K562 (cell line): ENCODE results near the gene UBE2S. TPM values are rescaled to one million over a fixed set of nuclear protein-coding genes. Genes with fewer than 3 reads are reported as not detected.

ENCODE experiments used
- BRCA1 ChIP-seq, 2 experiments: fragments of 450-650 bp in 1 of 2; sonication (generic) in 1 of 2; formaldehyde crosslinking in 1 of 2; IDR thresholded peaks; 2 replicates each; pipeline versions ENCODE4 v1.5.0 to v1.6.1; 2017 to 2020; ENCODE audit warnings: mild to moderate bottlenecking in 1 of 2, missing genetic modification reagents in 1 of 2
- CCAR2 ChIP-seq: fragments of 200-400 bp; formaldehyde crosslinking; IDR thresholded peaks from 2 replicates; pipeline ENCODE4 v1.6.1; 2017; ENCODE audit warnings: mild to moderate bottlenecking, low read depth, low read length
- CHD1 ChIP-seq: fragments of 200-600 bp; sonication (generic); IDR thresholded peaks from one replicate; pipeline ENCODE4 v1.6.1; 2012; ENCODE audit warnings: mild to moderate bottlenecking, moderate library complexity, low read length, inconsistent platforms
- DMBX1 ChIP-seq: fragments of 250-450 bp; sonication (Bioruptor Pico); IDR thresholded peaks from 2 replicates; pipeline ENCODE4 v1.8.0; 2022; ENCODE audit warnings: inconsistent platforms, mild to moderate bottlenecking, moderate library complexity, borderline replicate concordance
- DNMT1 ChIP-seq: fragments of 450-650 bp; IDR thresholded peaks from 2 replicates; pipeline ENCODE4 v1.6.1; 2016; ENCODE audit warnings: antibody characterized with exemption, mild to moderate bottlenecking
- ETV1 ChIP-seq: fragments of 450-650 bp; conservative IDR thresholded peaks from 2 replicates; pipeline ENCODE4 v1.6.1; 2016; ENCODE audit warnings: missing genetic modification characterization, control low read depth, low read depth, missing compliant biosample characterization
- JUNB ChIP-seq: fragments of 450-650 bp; formaldehyde crosslinking; conservative IDR thresholded peaks from 2 replicates; pipeline ENCODE4 v1.4.0; 2020; ENCODE audit warnings: mild to moderate bottlenecking
- NFATC3 ChIP-seq: fragments of 450-650 bp; IDR thresholded peaks from 2 replicates; pipeline ENCODE4 v1.6.1; 2017; ENCODE audit warnings: mild to moderate bottlenecking
- NR4A1 ChIP-seq, 2 experiments: fragments of 250-450 bp in 1 of 2; fragments of 450-650 bp in 1 of 2; sonication (Bioruptor Pico) in 1 of 2; IDR thresholded peaks; 2 replicates each; pipeline versions ENCODE4 v1.4.0 to v1.6.1; 2016 to 2020; ENCODE audit warnings: mild to moderate bottlenecking in 2 of 2, missing compliant biosample characterization in 1 of 2, missing genetic modification characterization in 1 of 2, moderate library complexity in 1 of 2
- RBFOX2 ChIP-seq: fragments of 200-400 bp; formaldehyde crosslinking; IDR thresholded peaks from 2 replicates; pipeline ENCODE4 v1.6.1; 2017; ENCODE audit warnings: low read depth, mild to moderate bottlenecking, low read length, moderate library complexity
- SPI1 ChIP-seq: IDR thresholded peaks from 2 replicates; pipeline ENCODE4 v1.6.1; 2011; ENCODE audit warnings: low read depth, low read length, control low read depth, borderline replicate concordance
- SREBF2 ChIP-seq: sonication (generic); formaldehyde crosslinking; IDR thresholded peaks from 2 replicates; pipeline ENCODE4 v1.4.0; 2020; ENCODE audit warnings: mild to moderate bottlenecking, missing genetic modification reagents
- ZNF408 ChIP-seq: fragments of 250-450 bp; sonication (Bioruptor Pico); IDR thresholded peaks from 2 replicates; pipeline ENCODE4 v1.4.0; 2020; ENCODE audit warnings: low read depth, mild to moderate bottlenecking, moderate library complexity
- ZNF57 ChIP-seq: fragments of 450-650 bp; formaldehyde crosslinking; IDR thresholded peaks from 2 replicates; pipeline ENCODE4 v1.4.0; 2020; ENCODE audit warnings: mild to moderate bottlenecking, moderate library complexity
- polyA plus RNA-seq, 8 experiments: library from polyadenylated mRNA; depleted of rRNA in 4 of 8; stranded (reverse) in 5 of 8; unstranded in 3 of 8; fragments of >200 nt; fragmentation: Nextera tagmentation in 2 of 8; fragmentation: Illumina TruSeq in 1 of 8; extraction: Ambion mirVana in 2 of 8; extraction: Trizol in 1 of 8; gene quantifications; 2 replicates each; pipeline versions ENCODE4 v1.2.1 to v1.2.3, GENCODE V29; 2011 to 2014; ENCODE audit warnings: inconsistent platforms in 1 of 8, missing spikeins in 1 of 8
- total RNA-seq, 7 experiments: library from RNA; depleted of rRNA in 6 of 7; stranded (reverse); fragments of >200 nt in 6 of 7; fragmentation: Illumina TruSeq in 2 of 7; extraction: Trizol in 2 of 7; gene quantifications; 2 replicates each; pipeline versions ENCODE4 v1.2.1 to v1.2.3, GENCODE V29; 2011 to 2021; ENCODE audit warnings: low replicate concordance in 1 of 7
- TF ChIP-seq, protein P1 (sequence below): sonication (generic); formaldehyde crosslinking; IDR thresholded peaks from 2 replicates; pipeline ENCODE4 v1.8.0; 2022; ENCODE audit warnings: mild to moderate bottlenecking, missing genetic modification reagents
- TF ChIP-seq, protein P2 (sequence below): fragments of 450-650 bp; formaldehyde crosslinking; IDR thresholded peaks from 2 replicates; pipeline ENCODE4 v1.4.0; 2020; ENCODE audit warnings: mild to moderate bottlenecking
- TF ChIP-seq, protein P3 (sequence below), 2 experiments: fragments of 450-650 bp in 1 of 2; sonication (generic) in 1 of 2; formaldehyde crosslinking in 1 of 2; IDR thresholded peaks in 1 of 2; conservative IDR thresholded peaks in 1 of 2; 2 replicates each; pipeline versions ENCODE4 v1.6.1 to v1.8.1; 2016 to 2023; ENCODE audit warnings: mild to moderate bottlenecking in 2 of 2, moderate library complexity in 2 of 2, inconsistent platforms in 1 of 2, missing genetic modification reagents in 1 of 2
- TF ChIP-seq, protein P4 (sequence below): IDR thresholded peaks from 2 replicates; pipeline ENCODE4 v1.6.1; 2011; ENCODE audit warnings: borderline replicate concordance, low read depth, mild to moderate bottlenecking, moderate library complexity, low read length; ENCODE audit not compliant: insufficient read depth, poor library complexity, severe bottlenecking
- TF ChIP-seq, protein P5 (sequence below): fragments of 450-650 bp; IDR thresholded peaks from 2 replicates; pipeline ENCODE4 v1.6.1; 2016; ENCODE audit warnings: borderline replicate concordance

The UBE2S gene
- total and polyA plus RNA-seq, 9 of the 15 experiments (the other 6 are each of a cell fraction or from before 2014, with no cell fraction given) = 1.5 to 1,305 (median 157) TPM

DNA sequence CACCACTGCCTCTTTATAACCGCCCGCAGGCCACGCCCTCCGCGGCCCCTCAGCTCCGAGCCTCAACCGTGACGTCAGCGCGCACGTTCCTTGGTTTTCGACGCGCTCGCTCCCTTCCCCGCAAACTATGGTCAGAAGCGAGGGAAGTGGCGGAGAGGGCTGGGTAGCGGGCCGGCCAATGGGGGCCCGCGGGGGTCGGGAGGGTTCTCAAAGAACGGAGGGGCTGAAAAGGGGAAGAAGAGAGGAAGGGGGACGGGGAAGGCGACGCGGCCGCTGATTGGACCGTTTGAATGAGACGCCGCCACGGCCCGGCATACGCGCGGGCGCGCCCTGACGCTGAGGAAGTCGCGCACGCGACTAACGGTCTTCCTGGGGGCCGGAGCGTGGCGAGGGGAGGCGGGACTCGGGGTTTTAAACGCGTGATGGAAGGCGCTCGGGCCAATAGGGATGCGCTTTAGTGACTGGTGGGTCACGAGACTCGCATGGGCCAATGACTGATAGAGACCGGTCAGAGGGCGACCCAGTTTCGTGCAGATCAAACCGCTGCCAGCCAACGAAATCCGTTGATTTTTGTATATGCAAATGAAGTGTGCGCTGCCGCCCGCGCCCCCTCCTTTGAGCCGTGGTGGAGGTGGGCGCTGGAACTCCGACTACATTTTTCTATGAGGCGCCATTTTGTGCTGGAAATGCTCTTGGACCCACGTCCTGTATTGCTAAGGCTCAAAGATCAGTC, 378 bp upstream of the UBE2S start (continued):
- TF ChIP-seq, protein P1, sequence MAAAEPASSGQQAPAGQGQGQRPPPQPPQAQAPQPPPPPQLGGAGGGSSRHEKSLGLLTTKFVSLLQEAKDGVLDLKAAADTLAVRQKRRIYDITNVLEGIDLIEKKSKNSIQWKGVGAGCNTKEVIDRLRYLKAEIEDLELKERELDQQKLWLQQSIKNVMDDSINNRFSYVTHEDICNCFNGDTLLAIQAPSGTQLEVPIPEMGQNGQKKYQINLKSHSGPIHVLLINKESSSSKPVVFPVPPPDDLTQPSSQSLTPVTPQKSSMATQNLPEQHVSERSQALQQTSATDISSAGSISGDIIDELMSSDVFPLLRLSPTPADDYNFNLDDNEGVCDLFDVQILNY (CRISPR knock-in tag) = peak; percentile 47; the same call in 1 of the 2 replicates
- no peak for TF ChIP-seq JUNB (CRISPR knock-in tag)
- TF ChIP-seq, protein P2, sequence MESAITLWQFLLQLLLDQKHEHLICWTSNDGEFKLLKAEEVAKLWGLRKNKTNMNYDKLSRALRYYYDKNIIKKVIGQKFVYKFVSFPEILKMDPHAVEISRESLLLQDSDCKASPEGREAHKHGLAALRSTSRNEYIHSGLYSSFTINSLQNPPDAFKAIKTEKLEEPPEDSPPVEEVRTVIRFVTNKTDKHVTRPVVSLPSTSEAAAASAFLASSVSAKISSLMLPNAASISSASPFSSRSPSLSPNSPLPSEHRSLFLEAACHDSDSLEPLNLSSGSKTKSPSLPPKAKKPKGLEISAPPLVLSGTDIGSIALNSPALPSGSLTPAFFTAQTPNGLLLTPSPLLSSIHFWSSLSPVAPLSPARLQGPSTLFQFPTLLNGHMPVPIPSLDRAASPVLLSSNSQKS (CRISPR knock-in tag) = no peak
- no peak for TF ChIP-seq CCAR2
- no peak for TF ChIP-seq DNMT1
- no peak for TF ChIP-seq CHD1
- TF ChIP-seq NR4A1 (CRISPR knock-in tag; IDR thresholded peaks at IDR 0.05) = no peak
- TF ChIP-seq NR4A1 (tag; IDR thresholded peaks at IDR 0.05) = no peak
- no peak for TF ChIP-seq BRCA1 (IDR thresholded peaks at IDR 0.05)
- no peak for TF ChIP-seq BRCA1 (CRISPR knock-in tag; IDR thresholded peaks at IDR 0.05)
- TF ChIP-seq SPI1 = peak; percentile 87
- peak; percentile 88 for TF ChIP-seq RBFOX2
- TF ChIP-seq SREBF2 (CRISPR knock-in tag) = no peak
- TF ChIP-seq, protein P3, sequence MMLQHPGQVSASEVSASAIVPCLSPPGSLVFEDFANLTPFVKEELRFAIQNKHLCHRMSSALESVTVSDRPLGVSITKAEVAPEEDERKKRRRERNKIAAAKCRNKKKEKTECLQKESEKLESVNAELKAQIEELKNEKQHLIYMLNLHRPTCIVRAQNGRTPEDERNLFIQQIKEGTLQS (IDR thresholded peaks at IDR 0.05) = peak; percentile 92
- TF ChIP-seq, protein P3 (CRISPR knock-in tag; conservative IDR thresholded peaks at IDR 0.05) = peak; percentile 80
- TF ChIP-seq, protein P4, sequence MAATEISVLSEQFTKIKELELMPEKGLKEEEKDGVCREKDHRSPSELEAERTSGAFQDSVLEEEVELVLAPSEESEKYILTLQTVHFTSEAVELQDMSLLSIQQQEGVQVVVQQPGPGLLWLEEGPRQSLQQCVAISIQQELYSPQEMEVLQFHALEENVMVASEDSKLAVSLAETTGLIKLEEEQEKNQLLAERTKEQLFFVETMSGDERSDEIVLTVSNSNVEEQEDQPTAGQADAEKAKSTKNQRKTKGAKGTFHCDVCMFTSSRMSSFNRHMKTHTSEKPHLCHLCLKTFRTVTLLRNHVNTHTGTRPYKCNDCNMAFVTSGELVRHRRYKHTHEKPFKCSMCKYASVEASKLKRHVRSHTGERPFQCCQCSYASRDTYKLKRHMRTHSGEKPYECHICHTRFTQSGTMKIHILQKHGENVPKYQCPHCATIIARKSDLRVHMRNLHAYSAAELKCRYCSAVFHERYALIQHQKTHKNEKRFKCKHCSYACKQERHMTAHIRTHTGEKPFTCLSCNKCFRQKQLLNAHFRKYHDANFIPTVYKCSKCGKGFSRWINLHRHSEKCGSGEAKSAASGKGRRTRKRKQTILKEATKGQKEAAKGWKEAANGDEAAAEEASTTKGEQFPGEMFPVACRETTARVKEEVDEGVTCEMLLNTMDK = no peak
- no peak for TF ChIP-seq ZNF408 (CRISPR knock-in tag)
- TF ChIP-seq ETV1 (tag) = peak; percentile 94
- TF ChIP-seq, protein P5, sequence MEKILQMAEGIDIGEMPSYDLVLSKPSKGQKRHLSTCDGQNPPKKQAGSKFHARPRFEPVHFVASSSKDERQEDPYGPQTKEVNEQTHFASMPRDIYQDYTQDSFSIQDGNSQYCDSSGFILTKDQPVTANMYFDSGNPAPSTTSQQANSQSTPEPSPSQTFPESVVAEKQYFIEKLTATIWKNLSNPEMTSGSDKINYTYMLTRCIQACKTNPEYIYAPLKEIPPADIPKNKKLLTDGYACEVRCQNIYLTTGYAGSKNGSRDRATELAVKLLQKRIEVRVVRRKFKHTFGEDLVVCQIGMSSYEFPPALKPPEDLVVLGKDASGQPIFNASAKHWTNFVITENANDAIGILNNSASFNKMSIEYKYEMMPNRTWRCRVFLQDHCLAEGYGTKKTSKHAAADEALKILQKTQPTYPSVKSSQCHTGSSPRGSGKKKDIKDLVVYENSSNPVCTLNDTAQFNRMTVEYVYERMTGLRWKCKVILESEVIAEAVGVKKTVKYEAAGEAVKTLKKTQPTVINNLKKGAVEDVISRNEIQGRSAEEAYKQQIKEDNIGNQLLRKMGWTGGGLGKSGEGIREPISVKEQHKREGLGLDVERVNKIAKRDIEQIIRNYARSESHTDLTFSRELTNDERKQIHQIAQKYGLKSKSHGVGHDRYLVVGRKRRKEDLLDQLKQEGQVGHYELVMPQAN = peak; percentile 38; the same call in 1 of the 2 replicates
- TF ChIP-seq ZNF57 (CRISPR knock-in tag) = no peak
- TF ChIP-seq DMBX1 (CRISPR knock-in tag) = no peak; the same call in 1 of the 2 replicates
- no peak for TF ChIP-seq NFATC3
